Lower leg skin (tissue), 3 donors: ENCODE measurements around the gene ZNF800.

Source experiments
- POLR2A ChIP-seq, 2 donors: fragments of 450-650 bp; IDR thresholded peaks; one replicate each; pipeline ENCODE4 v1.6.1; 2016 to 2017; ENCODE audit warnings: antibody characterized with exemption in 2 of 2, mild to moderate bottlenecking in 1 of 2, moderate library complexity in 1 of 2
- TF ChIP-seq, protein P1 (sequence below), 3 donors: fragments of 450-650 bp; IDR thresholded peaks; one replicate each; pipeline ENCODE4 v1.5.1; 2016; ENCODE audit warnings: antibody characterized with exemption in 3 of 3, mild to moderate bottlenecking in 3 of 3, moderate library complexity in 2 of 3

DNA sequence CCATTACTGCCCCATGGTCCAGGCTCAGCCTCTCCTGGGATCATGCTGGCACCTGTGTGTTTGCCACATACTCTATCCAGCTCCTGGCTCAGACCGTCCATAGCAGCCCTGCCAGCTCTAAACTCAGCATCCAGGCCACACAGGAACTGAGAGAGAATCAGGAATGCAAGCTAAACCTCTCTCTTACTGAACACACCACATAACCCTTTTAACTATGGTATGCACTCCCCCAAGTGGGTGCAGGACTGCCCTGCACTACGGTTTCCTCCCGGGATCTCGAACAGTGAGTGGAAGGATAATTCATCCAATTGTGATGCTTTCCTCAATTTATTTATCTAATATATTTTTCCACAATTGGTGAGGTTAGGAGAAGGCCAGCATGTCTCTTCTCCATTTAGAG is 17.1 kb upstream of the ZNF800 start:
- TF ChIP-seq, protein P1, sequence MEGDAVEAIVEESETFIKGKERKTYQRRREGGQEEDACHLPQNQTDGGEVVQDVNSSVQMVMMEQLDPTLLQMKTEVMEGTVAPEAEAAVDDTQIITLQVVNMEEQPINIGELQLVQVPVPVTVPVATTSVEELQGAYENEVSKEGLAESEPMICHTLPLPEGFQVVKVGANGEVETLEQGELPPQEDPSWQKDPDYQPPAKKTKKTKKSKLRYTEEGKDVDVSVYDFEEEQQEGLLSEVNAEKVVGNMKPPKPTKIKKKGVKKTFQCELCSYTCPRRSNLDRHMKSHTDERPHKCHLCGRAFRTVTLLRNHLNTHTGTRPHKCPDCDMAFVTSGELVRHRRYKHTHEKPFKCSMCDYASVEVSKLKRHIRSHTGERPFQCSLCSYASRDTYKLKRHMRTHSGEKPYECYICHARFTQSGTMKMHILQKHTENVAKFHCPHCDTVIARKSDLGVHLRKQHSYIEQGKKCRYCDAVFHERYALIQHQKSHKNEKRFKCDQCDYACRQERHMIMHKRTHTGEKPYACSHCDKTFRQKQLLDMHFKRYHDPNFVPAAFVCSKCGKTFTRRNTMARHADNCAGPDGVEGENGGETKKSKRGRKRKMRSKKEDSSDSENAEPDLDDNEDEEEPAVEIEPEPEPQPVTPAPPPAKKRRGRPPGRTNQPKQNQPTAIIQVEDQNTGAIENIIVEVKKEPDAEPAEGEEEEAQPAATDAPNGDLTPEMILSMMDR (IDR thresholded peaks at IDR 0.05), result no peak
- no peak for TF ChIP-seq POLR2A (IDR thresholded peaks at IDR 0.05)
